Activated T-cell treated with anti-CD3 and anti-CD28 coated beads for 48 hours (primary cell): ENCODE results near the gene SNX24.
"Not testable (repeated sequence)": the region's sequence is repeated elsewhere in the genome, so short reads cannot be mapped to it uniquely, and the experiment has no call there.

Source experiments
- DNase-seq: peaks from one replicate; pipeline ENCODE4 v3.0.0-alpha.2; 2020; ENCODE audit warnings: low read depth

The SNX24 gene

GRCh38 chr5:122967085-122967484 lies 121.7 kb downstream of the SNX24 start:
- no peak for DNase-seq

DNA sequence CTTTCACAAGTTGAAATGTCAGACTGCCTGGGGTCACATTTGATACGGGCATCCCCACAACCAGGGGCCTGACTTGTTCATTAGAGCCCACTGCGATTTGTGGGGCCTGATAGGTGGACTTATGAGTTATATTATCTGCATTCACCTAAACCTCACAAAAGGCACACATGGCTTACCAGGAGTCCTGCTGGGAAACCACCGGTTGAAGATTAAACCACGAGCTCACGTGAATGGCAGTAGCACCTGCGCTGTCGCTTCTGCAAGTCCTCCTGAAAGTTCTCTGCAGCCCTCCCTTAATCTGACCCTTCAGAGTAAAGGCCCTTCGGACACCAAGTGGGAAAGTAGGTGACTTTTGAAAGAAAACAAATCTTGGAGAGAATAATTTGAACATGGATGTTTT lies 122.2 kb downstream of the SNX24 start:
- no peak for DNase-seq

DNA sequence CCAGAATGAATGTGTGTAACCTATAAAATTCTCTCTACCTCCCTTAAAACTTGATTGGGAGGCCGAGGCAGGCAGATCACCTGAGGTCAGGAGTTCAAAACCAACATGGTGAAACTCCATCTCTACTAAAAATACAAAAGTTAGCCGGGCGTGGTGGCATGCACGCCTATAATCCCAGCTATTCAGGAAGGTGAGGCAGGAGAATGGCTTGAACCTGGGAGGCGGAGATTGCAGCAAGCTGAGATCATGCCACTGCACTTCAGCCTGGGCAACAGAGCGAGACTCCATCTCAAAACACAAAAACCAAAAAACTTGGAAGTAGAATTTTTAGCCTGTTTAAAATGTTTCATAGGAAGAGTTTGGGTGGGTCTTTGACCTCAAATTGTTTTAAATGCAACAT lies 122.6 kb downstream of the SNX24 start:
- not testable (repeated sequence) for DNase-seq

DNA sequence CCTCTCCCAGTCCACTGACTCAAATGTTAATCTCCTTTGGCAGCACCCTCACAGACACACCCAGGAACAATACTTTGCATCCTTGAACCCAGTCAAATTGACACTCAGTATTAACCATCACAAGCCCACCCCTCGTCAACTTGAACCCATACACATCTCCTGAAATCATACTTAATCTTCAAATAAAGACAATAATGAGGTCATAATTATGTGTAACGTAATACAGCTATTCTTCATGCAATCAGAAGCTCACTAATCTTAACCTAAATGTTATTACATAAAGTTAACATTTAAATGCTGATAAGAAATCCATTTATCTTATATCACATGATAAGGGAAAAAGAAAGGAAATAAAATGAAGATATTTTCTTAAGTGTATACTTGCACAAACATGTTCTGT lies 125.9 kb downstream of the SNX24 start:
- DNase-seq, result no peak

DNA sequence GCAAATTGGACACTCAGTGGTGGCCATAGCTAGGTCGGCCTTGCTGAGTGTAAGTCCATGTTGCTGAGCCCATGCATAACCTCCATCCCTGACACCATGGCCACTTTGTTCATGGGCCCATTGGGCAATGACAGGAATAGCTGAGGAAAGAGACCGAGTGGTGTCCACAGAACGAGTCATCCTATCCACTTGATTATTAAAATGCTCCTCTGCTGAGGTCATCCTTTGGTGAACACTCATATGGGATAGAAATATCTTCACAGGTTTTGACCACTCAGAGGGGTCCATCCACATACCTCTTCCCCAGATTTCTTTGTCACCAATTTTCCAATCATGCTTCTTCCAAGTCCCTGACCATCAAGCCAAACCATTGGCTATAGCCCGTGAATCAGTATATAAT lies 127.5 kb downstream of the SNX24 start:
- no peak for DNase-seq

DNA sequence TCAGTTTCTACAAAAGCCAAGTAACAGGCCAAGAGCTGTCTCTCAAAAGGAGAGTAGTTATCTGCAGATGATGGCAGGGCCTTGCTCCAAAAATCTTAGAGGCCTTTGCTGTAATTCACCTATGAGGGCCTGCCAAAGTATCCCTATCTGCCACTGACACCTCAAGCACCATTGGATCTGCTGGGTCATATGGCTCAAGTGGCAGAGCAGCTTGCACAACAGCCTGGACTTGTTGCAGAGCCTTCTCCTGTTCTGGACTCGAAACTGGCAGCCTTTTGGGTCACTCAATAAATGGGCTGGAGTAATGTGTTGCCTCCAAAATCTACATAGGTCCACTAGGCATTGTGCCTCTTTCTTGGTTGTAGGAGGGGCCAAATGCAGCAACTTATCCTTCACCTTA lies 128.3 kb downstream of the SNX24 start:
- DNase-seq, result not testable (repeated sequence)

DNA sequence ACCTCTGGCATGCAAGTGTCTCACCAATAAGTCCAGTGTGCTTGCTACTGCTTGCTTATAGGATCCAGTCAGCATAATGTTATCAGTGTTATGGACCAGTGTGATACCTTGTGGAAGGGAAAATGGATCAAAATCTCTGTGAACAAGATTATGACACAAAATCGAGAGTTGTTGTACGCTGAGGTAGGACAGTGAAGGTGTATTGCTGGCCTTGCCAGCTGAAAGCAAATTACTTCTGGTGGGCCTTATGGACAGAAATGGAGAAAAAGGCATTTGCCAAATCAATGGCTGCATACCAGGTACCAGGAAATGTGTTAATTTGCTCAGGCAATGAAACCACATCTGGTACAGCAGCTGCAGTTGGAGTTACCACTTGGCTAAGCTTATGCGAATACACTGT lies 128.8 kb downstream of the SNX24 start:
- not testable (repeated sequence) for DNase-seq

GRCh38 chr5:122977319-122977718 lies 131.9 kb downstream of the SNX24 start:
- no peak for DNase-seq

DNA sequence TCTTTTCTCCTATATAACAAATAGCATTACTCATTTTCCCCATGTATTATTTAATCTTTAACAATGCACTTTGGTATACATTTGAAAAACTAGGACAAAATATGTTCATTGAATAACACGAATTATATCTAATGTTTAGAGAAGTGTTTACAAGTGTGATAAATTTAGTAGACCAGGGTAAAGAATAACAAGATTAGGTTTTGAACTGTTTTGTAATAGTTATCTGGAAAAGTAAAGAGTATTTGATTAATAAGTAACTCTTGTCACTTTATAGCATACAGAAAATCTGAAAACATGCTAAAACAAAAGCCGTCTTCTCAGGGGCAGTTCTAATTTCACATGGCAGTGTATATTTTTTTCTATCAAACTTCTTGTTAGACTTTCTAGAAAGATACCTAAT lies 132.7 kb downstream of the SNX24 start:
- no peak for DNase-seq

GRCh38 chr5:122978644-122979297 lies 133.4 kb downstream of the SNX24 start:
- no peak for DNase-seq

GRCh38 chr5:122981846-122982245 lies 136.4 kb downstream of the SNX24 start:
- DNase-seq, result no peak

DNA sequence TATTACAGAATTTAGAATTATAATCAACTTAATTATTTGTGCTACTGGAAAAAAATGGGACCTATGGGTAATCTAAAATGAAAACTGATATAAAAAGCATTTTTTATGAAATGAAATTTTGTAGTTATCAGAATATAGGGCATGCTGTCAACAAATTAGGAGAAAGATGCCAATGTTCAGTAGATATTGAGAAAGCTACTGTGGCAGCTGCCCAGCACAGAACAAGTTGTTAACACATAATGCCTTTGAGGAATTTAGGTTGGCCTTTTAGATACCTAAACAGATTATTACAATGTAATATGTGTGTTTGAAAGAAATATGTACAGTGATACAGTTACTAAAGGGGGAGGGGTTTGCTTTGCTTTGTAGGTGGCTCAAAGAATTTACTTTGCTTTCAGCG lies 137.0 kb downstream of the SNX24 start:
- no peak for DNase-seq

- DNase-seq, result no peak
Observed at GRCh38 chr5:122984425-122984824, 139.0 kb downstream of the SNX24 start.

- DNase-seq, result no peak
Observed at GRCh38 chr5:122985006-122985700, 139.7 kb downstream of the SNX24 start.

GRCh38 chr5:122985954-122986721 lies 140.7 kb downstream of the SNX24 start:
- DNase-seq, result no peak

GRCh38 chr5:122996091-122996490 lies 150.7 kb downstream of the SNX24 start:
- no peak for DNase-seq

DNA sequence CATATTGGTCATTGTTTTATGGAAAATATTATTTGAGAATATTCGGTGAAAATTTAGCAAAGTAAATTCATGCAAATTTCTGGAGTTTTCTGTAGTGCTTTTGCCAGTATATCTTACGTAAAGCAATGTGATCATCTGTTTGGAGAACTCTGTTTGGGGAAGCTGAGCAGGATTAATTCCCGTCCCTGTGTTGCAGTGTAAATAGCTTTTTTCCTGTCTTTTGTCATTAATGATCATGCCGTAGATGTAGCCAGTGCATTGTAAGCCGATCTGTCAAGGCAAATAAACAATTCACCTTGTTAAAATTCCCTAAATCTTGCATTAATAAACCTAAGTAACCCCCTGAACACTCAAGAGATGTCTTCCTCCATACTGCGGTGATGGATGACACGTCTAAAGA lies 151.9 kb downstream of the SNX24 start:
- DNase-seq, result no peak

GRCh38 chr5:122999947-123000563 lies 154.6 kb downstream of the SNX24 start:
- DNase-seq, result peak; percentile 3

- DNase-seq, result no peak
Observed at GRCh38 chr5:123000731-123001130, 155.3 kb downstream of the SNX24 start.

DNA sequence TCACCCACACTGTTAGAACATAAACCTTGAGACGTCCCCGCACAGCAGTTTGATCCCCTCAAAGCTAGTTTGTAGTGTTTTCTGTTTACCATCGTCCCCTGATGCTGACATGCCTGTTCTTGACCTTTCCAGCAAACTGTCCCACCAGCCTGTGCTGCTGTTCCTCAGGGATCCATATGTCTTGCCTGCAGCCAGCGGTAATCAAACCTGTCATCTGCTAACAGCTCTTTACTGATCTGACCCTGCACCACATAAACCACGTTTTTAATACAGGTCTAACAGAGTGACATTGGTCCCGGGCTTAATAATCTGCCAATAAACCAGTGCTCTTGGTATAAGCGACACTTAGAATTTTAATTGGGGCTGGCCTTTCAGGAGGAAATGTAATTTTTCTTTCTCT lies 156.4 kb downstream of the SNX24 start:
- DNase-seq, result no peak

DNA sequence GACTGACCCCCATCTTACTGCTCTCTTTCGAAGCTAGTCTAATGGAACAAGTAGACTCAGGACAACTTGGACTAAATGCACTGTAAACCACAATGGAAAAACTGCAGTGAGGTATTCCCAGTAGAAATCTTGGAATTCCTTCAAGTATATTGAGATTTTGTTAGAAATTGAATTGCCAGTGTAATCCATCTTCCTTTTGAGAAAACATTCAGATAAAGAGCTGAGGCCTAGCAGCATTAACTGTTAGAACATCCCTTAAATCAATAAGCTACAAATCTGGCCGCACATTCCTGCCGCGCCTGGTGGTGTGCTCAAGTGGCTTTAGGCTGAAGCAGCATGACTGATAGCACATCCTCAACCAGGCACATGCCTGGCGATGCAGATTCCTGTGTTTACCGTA lies 161.8 kb downstream of the SNX24 start:
- no peak for DNase-seq

DNA sequence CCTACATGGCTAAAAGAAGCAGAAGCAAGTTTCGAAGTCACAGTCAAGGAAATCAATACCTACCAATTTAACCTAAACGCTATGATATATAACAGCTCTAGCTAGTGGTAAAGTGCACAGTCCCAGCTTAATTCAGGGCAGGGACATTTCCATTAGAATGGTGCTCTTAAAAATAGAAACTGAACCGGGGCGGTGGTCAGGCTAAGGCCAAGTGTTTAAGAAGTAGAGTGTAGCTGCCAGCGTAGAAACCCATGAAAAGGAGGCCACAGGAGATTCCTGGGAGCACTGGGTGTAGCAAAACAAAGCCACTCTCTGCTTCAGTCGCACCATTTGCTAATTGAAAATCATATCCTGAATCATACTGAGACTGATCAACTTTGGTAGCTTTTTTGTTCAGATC lies 162.3 kb downstream of the SNX24 start:
- DNase-seq, result no peak

DNA sequence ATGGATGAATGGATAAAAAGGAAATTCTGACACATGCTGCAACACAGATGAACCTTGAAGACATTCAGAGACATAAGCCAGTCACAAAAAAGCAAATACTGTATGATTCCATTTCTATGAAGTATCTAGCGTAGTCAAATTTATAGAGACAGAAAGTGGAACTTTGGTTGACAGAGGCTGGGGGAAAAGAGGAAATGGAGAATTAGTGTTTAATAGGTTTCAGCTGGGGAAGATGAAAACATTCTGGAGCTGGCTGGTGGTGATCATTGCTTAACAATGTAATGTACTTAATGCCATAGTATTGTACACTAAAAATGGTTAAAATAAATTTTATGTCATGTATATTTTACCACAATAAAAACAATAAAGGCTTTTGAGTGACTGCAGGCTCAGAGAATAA lies 166.9 kb downstream of the SNX24 start:
- no peak for DNase-seq
